ENCODE data around the gene METRN.

GRCh38 chr16:670485-671352 lies 44.2 kb upstream of the METRN start:
- TF ChIP-seq CTCF (IDR thresholded peaks at IDR 0.05) (no peak), POLR2A (IDR thresholded peaks at IDR 0.05) (no peak)
